Fibroblast of skin of right biceps (primary cell): ENCODE measurements around the gene B3GALT5.

ENCODE experiments used
- DNase-seq: peaks from one replicate; pipeline ENCODE4 v3.0.0-alpha.2; 2013

The B3GALT5 gene

GRCh38 chr21:39610703-39611102 lies 2.0 kb upstream of the B3GALT5 start:
- DNase-seq, result no peak

- no peak for DNase-seq
These were observed 1.1 kb upstream of the B3GALT5 start for GRCh38 chr21:39611551-39612190.

GRCh38 chr21:39613041-39613934 lies 548 bp downstream of the B3GALT5 start:
- no peak for DNase-seq

GRCh38 chr21:39616211-39616772 lies 3.6 kb downstream of the B3GALT5 start:
- DNase-seq, result no peak

- DNase-seq, result no peak
These were observed 8.1 kb downstream of the B3GALT5 start for GRCh38 chr21:39620856-39621255.

GRCh38 chr21:39625211-39625895 lies 12.6 kb downstream of the B3GALT5 start:
- DNase-seq, result no peak

- DNase-seq, result no peak
These were observed 15.6 kb downstream of the B3GALT5 start for GRCh38 chr21:39628385-39628784.

GRCh38 chr21:39630191-39630591 lies 17.5 kb downstream of the B3GALT5 start:
- DNase-seq, result peak; percentile 89

GRCh38 chr21:39630827-39631226 lies 18.1 kb downstream of the B3GALT5 start:
- DNase-seq, result peak; percentile 41

- no peak for DNase-seq
These were observed 19.3 kb downstream of the B3GALT5 start for GRCh38 chr21:39631842-39632562.

- peak; percentile 77 for DNase-seq
These were observed 20.2 kb downstream of the B3GALT5 start for GRCh38 chr21:39632796-39633442.

- peak; percentile 97 for DNase-seq
These were observed 21.0 kb downstream of the B3GALT5 start for GRCh38 chr21:39633770-39634181.

GRCh38 chr21:39634507-39634906 lies 21.8 kb downstream of the B3GALT5 start:
- DNase-seq, result no peak

GRCh38 chr21:39637197-39637970 lies 24.6 kb downstream of the B3GALT5 start:
- DNase-seq, result no peak

GRCh38 chr21:39637971-39638240 lies 25.2 kb downstream of the B3GALT5 start:
- no peak for DNase-seq

GRCh38 chr21:39638281-39638680 lies 25.5 kb downstream of the B3GALT5 start:
- DNase-seq, result no peak

GRCh38 chr21:39640754-39641153 lies 28.0 kb downstream of the B3GALT5 start:
- no peak for DNase-seq

- no peak for DNase-seq
These were observed 29.2 kb downstream of the B3GALT5 start for GRCh38 chr21:39641827-39642450.

GRCh38 chr21:39644062-39644560 lies 31.4 kb downstream of the B3GALT5 start:
- no peak for DNase-seq

- no peak for DNase-seq
These were observed 32.6 kb downstream of the B3GALT5 start for GRCh38 chr21:39645331-39645730.

- peak; percentile 88 for DNase-seq
These were observed 34.7 kb downstream of the B3GALT5 start for GRCh38 chr21:39647476-39647875.
